ENCODE measurements around the gene MYOG.

MYOG gene

GRCh38 chr1:203090421-203091198 is 4.8 kb upstream of the MYOG start:
- DNase-seq (ENCODE audit: low read depth), result no peak

GRCh38 chr1:203089651-203090045 is 3.8 kb upstream of the MYOG start:
- no peak for DNase-seq (ENCODE audit: low read depth)

GRCh38 chr1:203089001-203089650 is 3.3 kb upstream of the MYOG start:
- DNase-seq (ENCODE audit: low read depth), result no peak

- DNase-seq (ENCODE audit: low read depth), result no peak
These were observed 2.6 kb upstream of the MYOG start for GRCh38 chr1:203088441-203088840.

GRCh38 chr1:203086992-203087763 is 1.4 kb upstream of the MYOG start:
- no peak for DNase-seq (ENCODE audit: low read depth)

- DNase-seq (ENCODE audit: low read depth), result no peak
These were observed 954 bp downstream of the MYOG start for GRCh38 chr1:203084588-203085527.

- no peak for DNase-seq (ENCODE audit: low read depth)
These were observed 2.3 kb downstream of the MYOG start for GRCh38 chr1:203083463-203083921.

- DNase-seq (ENCODE audit: low read depth), result no peak
These were observed 3.0 kb downstream of the MYOG start for GRCh38 chr1:203082571-203083462.

- DNase-seq (ENCODE audit: low read depth), result no peak
These were observed 3.6 kb downstream of the MYOG start for GRCh38 chr1:203082231-203082505.

- no peak for DNase-seq (ENCODE audit: low read depth)
These were observed 4.2 kb downstream of the MYOG start for GRCh38 chr1:203081465-203082230.

- no peak for DNase-seq (ENCODE audit: low read depth)
These were observed 5.4 kb downstream of the MYOG start for GRCh38 chr1:203080456-203080855.

GRCh38 chr1:203078478-203078877 is 7.3 kb downstream of the MYOG start:
- no peak for DNase-seq (ENCODE audit: low read depth)

- no peak for DNase-seq (ENCODE audit: low read depth)
These were observed 7.9 kb downstream of the MYOG start for GRCh38 chr1:203077956-203078355.

- DNase-seq (ENCODE audit: low read depth), result no peak
These were observed 8.4 kb downstream of the MYOG start for GRCh38 chr1:203077367-203077766.

- no peak for DNase-seq (ENCODE audit: low read depth)
These were observed 9.7 kb downstream of the MYOG start for GRCh38 chr1:203076031-203076511.

GRCh38 chr1:203075236-203076030 is 10.4 kb downstream of the MYOG start:
- no peak for DNase-seq (ENCODE audit: low read depth)

- DNase-seq (ENCODE audit: low read depth), result no peak
These were observed 11.2 kb downstream of the MYOG start for GRCh38 chr1:203074610-203075009.

- no peak for DNase-seq (ENCODE audit: low read depth)
These were observed 12.3 kb downstream of the MYOG start for GRCh38 chr1:203073469-203073868.

GRCh38 chr1:203072911-203073310 is 12.9 kb downstream of the MYOG start:
- no peak for DNase-seq (ENCODE audit: low read depth)
